Measurements from ENCODE around the gene PRKCA.
"Not testable (repeated sequence)": the region's sequence is repeated elsewhere in the genome, so short reads cannot be mapped to it uniquely, and the experiment has no call there.

Gene PRKCA

GRCh38 chr17:66702106-66702936 is 399.9 kb downstream of the PRKCA start:
- no peak for DNase-seq

DNA sequence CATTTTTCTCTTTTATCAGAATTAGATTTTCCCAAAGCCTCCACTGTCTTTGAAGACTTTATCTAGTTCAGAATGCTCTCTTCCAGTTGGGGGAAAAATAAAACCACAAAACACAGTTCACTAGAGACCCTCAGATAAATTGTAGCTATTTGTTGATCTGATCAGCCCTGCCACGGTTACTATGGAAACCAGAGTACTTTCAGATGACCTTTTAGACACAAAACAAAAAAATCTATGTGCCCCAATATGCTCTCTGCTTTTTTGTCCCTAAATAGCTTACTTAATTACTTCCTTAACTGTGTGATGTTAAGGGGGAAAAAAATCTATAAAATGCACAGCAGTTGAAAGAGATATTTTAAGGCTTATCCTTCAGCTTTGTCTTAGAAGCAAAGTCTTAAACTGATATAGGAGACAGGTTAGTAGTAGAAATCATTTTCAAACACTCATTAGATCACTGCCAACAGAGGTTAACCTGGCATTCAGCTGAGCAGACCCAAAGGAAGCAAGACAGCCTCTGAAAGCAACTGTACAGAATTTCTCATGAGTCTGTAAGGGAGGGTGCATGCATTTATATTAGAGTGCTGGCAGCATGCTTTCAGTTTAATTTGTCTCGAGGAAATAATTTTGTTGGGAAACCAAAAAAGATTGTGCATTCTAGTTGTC is 402.6 kb downstream of the PRKCA start:
- no peak for DNase-seq

- DNase-seq: no peak
Observed at GRCh38 chr17:66706851-66707450, 404.5 kb downstream of the PRKCA start.

DNA sequence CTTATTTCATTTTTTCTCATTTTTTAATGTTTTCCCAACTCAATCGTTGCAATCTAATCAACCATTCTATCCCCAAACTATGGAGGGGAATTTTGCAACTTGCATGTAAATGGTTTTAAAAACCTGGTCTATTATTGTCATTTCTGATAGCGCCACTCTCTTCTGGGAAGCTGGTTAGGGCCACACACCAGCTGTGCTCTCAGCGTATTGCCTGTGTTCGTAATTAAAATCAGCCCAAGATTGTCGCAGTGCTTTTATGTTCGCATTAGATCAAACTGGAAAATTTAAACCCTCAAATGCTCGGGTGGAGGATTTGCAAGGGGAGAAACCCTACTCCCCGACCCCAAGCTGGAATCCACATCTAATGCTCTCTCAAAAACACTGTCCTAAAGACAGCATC is 409.0 kb downstream of the PRKCA start:
- DNase-seq: no peak

- DNase-seq: no peak
Observed at GRCh38 chr17:66711881-66712321, 409.5 kb downstream of the PRKCA start.

DNA sequence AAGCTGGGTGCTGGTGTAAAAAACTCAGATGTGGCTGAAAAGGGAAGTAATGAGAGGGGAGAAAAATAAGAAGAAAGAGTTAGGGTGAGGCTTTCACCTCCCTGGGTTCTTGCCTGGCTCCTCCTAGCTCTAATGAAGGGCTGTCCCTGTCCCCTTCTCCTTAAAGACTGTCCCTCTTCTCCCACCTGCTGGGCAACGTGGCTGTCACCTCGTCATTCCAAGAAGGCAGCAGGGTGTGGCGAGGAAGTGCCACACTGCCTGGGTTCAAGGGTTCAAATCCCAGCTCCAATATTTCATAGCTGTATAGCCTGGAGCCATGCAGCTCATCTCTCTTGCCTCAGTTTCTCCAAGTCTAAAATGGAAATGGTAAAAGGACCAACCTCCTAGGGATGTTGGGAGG is 410.0 kb downstream of the PRKCA start:
- no peak for DNase-seq

DNA sequence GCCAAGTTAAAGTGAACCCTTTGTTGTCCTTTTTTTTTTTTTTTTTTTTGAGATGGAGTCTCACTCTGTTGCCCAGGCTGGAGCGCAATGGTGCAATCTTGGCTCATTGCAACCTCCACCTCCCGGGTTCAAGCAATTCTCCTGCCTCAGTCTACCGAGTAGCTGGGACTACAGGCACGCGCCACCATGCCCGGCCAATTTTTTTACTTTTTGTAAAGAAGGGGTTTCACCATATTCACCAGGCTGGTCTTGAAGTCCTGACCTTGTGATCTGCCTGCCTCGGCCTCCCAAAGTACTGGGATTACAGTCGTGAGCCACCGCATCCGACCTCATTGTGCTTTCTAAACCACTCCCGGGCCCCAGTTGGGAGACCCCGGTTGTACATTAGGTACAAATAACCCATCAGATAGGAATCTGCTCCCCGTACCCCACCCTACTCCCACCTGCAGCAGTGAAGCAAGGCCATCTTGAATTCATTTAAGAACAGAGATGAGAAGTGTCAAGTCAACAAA is 410.7 kb downstream of the PRKCA start:
- not testable (repeated sequence) for DNase-seq

DNA sequence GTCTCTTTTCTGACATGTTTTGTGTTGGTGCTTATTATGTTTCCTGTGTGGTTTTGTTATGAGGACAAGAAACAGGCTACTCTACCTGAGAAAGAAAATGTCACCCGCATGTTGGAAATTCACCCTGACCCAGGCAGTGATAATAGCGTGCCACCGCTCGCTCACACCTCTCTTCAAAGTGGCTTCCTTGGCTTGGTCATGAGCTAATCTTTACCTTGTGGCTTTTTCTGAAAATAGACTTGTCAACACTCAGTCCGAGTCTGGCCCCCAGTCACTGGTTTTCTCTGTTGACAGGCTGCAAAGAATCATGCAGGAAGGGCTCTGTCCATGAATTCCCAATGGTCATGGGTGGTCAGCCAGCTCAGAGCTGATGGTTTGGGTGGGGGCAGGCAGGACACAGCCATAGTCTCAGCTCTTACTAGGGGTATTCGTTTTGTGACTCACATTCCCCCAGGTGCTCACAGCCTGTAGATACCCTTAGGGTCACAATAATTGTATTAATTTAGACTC is 411.2 kb downstream of the PRKCA start:
- DNase-seq: no peak

DNA sequence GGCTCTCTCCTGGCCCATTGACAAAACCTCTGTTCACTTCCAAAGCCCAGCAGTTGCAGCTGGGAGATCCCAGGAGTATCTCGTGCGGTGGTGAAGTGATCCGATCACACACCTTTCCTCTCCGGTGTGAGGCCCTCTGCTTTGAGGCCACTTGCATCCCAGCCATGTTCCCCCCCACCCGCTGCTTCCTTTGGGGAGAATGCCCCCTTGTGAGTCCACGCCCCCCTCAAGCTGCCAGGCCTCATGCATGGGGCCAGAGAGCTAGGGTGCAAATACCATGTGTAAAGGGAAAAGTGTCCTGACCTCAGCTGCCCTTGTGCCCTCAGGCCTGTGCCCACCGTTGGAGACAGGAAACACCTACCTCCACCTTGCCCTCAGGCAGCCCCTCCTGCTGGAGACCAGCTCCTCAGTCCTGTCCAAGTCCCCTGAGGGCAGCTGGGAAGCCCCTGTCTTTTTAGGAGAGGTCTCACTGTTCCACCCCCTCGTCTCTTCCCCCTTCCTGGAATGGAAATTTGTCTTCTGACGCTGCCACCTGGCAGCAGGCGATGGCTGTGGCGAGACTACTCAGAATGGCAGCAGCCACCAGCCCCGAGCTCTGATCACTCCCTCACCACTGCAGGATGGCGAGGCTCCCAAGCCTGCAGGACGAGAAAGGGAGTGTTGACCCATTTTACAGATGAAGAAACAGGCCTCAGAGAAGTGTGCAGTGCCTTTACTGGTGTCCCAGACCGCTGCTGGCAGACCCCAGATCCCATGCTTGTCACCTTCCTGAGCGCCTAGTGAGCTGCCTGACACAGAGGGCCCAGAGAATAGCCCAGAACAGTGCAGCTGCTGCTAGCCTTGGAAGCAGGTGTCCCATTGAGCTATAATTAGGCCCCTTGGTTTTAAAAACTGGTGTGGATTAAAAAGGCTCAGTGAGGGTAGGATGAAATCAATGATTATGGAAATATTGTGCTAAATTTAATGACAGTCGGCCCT is 411.9 kb downstream of the PRKCA start:
- no peak for DNase-seq

DNA sequence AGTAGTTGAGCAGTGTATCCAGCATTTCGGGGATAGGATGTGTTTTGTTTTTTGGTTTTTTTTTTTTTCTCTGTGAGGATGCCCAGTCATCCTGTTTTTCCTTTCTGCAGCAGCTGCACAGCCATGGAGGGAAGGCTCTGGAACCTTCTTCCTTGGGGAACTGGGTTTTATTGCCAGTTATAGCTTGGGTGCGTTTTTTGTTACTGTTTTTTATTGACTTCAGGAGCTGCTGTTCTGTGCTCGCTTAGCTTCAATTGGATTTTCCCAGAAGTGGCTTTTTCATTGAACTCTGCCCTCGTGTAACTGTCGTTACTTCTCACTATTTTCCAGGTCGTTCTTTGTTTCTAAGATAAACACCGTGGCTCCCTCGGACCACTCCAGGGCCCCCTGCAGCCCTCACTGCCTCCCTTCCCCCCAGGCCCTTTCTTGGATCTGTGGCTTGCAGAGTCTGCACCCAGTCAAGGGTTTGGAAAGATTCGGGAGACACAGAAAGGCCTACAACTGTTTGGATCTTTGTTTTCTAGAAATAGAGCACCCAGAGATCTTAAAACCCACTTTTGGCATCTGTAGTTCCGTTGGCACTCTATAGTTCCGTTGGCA is 412.8 kb downstream of the PRKCA start:
- no peak for DNase-seq

DNA sequence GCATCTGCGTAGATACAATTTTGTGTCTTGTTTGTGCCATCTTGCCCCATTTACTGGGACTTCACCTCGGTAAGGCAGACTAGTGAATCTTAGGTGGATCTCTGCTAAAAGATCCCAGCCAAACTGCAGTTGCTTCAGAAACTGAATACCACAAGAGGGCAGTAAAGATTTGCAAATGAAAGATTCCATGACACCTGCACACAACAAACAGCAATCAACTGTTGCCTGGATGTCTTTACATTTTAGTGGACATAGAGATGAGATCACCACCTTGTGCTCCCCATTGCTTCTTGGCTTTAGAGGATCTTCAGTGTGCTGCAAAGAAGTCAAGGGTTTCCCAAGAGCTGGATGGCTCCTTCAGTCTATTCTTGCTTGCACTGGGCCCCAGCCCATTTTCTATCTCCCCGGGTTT is 413.3 kb downstream of the PRKCA start:
- peak; percentile 44 for DNase-seq

GRCh38 chr17:66716236-66717026 is 414.0 kb downstream of the PRKCA start:
- DNase-seq: peak; percentile 11

DNA sequence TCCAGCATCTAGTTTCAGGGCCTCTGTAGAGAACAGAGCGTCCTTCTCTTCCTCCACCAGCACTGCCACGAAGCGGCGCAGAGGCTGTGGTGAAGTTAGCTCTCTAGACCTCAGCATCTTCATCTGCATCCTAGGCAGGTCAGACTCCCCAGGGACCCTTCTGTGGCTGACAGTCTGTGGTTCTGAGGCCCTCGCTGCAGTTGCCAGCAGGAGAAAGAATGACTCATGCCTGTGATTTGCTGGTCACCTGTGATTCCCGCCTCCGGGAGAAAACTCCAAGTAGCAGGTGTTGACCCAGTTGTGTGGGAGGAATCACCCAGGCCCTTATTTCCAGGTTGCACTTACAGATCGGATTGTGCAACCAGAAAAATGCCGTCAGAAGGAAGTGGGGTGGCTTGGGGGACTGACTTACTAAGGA is 415.2 kb downstream of the PRKCA start:
- no peak for DNase-seq

GRCh38 chr17:66720027-66720426 is 417.6 kb downstream of the PRKCA start:
- DNase-seq: no peak

- no peak for DNase-seq
Observed at GRCh38 chr17:66720567-66720966, 418.2 kb downstream of the PRKCA start.

DNA sequence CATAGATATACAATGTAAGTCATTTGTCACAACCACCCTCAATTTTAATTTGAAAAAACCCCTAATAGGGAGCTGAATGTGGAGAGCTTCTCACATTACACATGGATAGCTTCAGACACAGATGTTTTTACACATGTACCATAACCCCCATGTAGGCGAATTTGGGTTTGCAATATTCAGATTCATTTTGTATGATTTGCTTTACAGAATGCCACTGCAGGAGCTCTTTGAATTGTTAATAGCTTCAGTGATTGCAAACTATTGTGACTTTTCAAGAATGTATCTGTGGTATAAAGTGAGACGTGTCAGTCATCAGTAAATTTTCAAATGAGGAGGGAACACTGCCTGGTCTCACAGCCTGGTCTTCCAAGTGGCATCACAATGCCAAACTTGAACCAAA is 419.9 kb downstream of the PRKCA start:
- no peak for DNase-seq

DNA sequence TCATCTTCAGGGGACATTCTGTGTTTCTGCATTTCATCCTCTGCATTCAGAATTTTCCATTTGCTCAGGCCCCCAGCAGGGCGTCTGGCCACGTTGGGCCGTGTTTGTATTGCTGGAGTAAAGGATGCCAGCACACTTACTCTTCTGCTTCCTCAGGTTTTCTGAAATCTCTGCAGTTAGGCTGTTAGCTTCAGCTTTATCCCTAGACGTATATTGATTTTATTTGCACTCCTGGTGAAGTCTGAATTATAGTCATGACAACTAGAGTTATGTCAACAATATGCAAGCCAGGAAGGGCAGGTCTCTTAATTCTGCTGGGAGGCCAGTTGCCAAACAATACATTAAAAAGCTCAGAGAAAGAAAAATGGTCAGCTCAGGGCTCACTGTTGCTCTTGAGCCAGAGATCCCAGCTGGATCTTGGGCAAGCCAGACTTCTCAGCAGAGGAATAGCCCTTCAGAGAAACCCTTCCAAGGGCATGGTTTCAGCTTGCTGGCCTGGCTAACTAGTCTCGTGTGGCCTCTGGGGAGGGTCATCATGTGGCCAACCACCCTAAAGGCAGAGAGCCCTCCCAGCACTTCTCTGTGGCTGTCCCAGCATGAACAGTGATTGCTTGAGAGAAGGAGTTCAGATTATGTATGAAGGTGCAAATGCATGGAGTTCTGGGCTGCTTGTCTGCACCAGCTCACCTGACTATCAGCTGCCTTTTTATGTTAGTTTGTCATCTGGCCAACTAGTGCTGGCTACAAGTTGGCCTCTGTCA is 422.3 kb downstream of the PRKCA start:
- DNase-seq: no peak

GRCh38 chr17:66725438-66725837 is 423.0 kb downstream of the PRKCA start:
- not testable (repeated sequence) for DNase-seq

- DNase-seq: no peak
Observed at GRCh38 chr17:66725956-66726355, 423.5 kb downstream of the PRKCA start.

- DNase-seq: no peak
Observed at GRCh38 chr17:66726371-66726770, 424.0 kb downstream of the PRKCA start.

All from EL (cell line).